GM12878 (cell line): ENCODE data around the gene CYS1. TPM values are rescaled to one million over a fixed set of nuclear protein-coding genes. Genes with fewer than 3 reads are reported as not detected.

Experiments
- ASH2L ChIP-seq: fragments of 300-600, 200-600 bp; sonication (generic); IDR thresholded peaks from 2 replicates; pipeline ENCODE4 v1.6.1; 2017; ENCODE audit warnings: low read depth, mild to moderate bottlenecking, borderline replicate concordance
- CBFB ChIP-seq: IDR thresholded peaks from 2 replicates; pipeline ENCODE4 v1.6.1; 2016; ENCODE audit warnings: antibody characterized with exemption, low read depth
- CEBPZ ChIP-seq: fragments of 150-350 bp; IDR thresholded peaks from 2 replicates; pipeline ENCODE4 v1.6.1; 2016; ENCODE audit warnings: low read depth, low read length
- EGR1 ChIP-seq, 2 experiments: IDR thresholded peaks; 1 replicate in 1 of 2; 2 replicates in 1 of 2; pipeline ENCODE4 v1.6.1; 2011 to 2012; ENCODE audit warnings: low read depth in 2 of 2, low read length in 2 of 2, borderline replicate concordance in 1 of 2, mild to moderate bottlenecking in 1 of 2, moderate library complexity in 1 of 2
- FOS ChIP-seq: IDR thresholded peaks from 3 replicates; pipeline ENCODE4 v1.6.1; 2011; ENCODE audit warnings: borderline replicate concordance; ENCODE audit not compliant: insufficient read length; ENCODE audit errors: extremely low read depth
- HCFC1 ChIP-seq: fragments of 150-350 bp; IDR thresholded peaks from 2 replicates; pipeline ENCODE4 v1.6.1; 2014; ENCODE audit warnings: low read length
- HSF1 ChIP-seq: fragments of 150-350 bp; IDR thresholded peaks from 2 replicates; pipeline ENCODE4 v1.6.1; 2014; ENCODE audit warnings: mild to moderate bottlenecking, low read depth, low read length
- IRF4 ChIP-seq: IDR thresholded peaks from 2 replicates; pipeline ENCODE4 v1.6.1; 2011; ENCODE audit warnings: low read depth, low read length
- MTA3 ChIP-seq: IDR thresholded peaks from 2 replicates; pipeline ENCODE4 v1.6.1; 2012; ENCODE audit warnings: low read length, inconsistent platforms, borderline replicate concordance
- NR2C2 ChIP-seq: IDR thresholded peaks from 2 replicates; pipeline ENCODE4 v1.6.1; 2011; ENCODE audit warnings: borderline replicate concordance, low read depth; ENCODE audit not compliant: control insufficient read depth, insufficient read length
- PAX8 ChIP-seq: fragments of 450-650 bp; IDR thresholded peaks from 2 replicates; pipeline ENCODE4 v1.6.1; 2017; ENCODE audit warnings: mild to moderate bottlenecking, moderate library complexity
- POLR2A ChIP-seq: IDR thresholded peaks from 2 replicates; pipeline ENCODE4 v1.6.1; 2011; ENCODE audit warnings: low read depth, mild to moderate bottlenecking, low read length
- POLR2AphosphoS2 ChIP-seq: IDR thresholded peaks from 2 replicates; pipeline ENCODE4 v1.6.1; 2011; ENCODE audit warnings: low read depth, mild to moderate bottlenecking, low read length, improper control_type of control experiment, moderate library complexity
- SMAD1 ChIP-seq: fragments of 450-650 bp; IDR thresholded peaks from 2 replicates; pipeline ENCODE4 v1.6.1; 2018; ENCODE audit warnings: mild to moderate bottlenecking, low read depth; ENCODE audit not compliant: partially characterized antibody
- SP1 ChIP-seq: IDR thresholded peaks from one replicate; pipeline ENCODE4 v1.6.1; 2011; ENCODE audit warnings: low read depth, low read length
- TAF1 ChIP-seq: IDR thresholded peaks from 2 replicates; pipeline ENCODE4 v1.6.1; 2011; ENCODE audit warnings: mild to moderate bottlenecking, low read depth, low read length, borderline replicate concordance
- ZBED1 ChIP-seq: IDR thresholded peaks from 2 replicates; pipeline ENCODE4 v1.6.1; 2016; ENCODE audit warnings: borderline replicate concordance
- ZNF274 ChIP-seq: IDR thresholded peaks from one replicate; pipeline ENCODE4 v1.8.0; 2011; ENCODE audit not compliant: insufficient read length, insufficient read depth
- ZNF622 ChIP-seq: fragments of 450-650 bp; IDR thresholded peaks from 2 replicates; pipeline ENCODE4 v1.6.1; 2017; ENCODE audit warnings: mild to moderate bottlenecking, inconsistent platforms
- polyA plus RNA-seq, 11 experiments: library from polyadenylated mRNA; depleted of rRNA in 4 of 11; unstranded in 6 of 11; stranded (reverse) in 5 of 11; fragments of >200 nt; fragmentation: Nextera tagmentation in 4 of 11; fragmentation: Illumina TruSeq in 1 of 11; extraction: Ambion mirVana in 4 of 11; extraction: Trizol in 1 of 11; gene quantifications; 1 replicate in 1 of 11; 2 replicates in 10 of 11; pipeline versions ENCODE4 v1.2.1 to v1.2.3, GENCODE V29; 2011 to 2016; ENCODE audit warnings: inconsistent platforms in 2 of 11, missing spikeins in 2 of 11, low read depth in 1 of 11
- total RNA-seq, 4 experiments: library from RNA; depleted of rRNA in 3 of 4; stranded (reverse); fragments of >200 nt in 3 of 4; fragmentation: Illumina TruSeq in 1 of 4; extraction: Trizol in 1 of 4; gene quantifications; 2 replicates each; pipeline versions ENCODE4 v1.2.1 to v1.2.3, GENCODE V29; 2013 to 2021
- TF ChIP-seq, protein P1 (sequence below): IDR thresholded peaks from 2 replicates; pipeline ENCODE4 v1.6.1; 2012; ENCODE audit warnings: mild to moderate bottlenecking, low read depth, low read length
- TF ChIP-seq, protein P2 (sequence below): fragments of 450-650 bp; conservative IDR thresholded peaks from 2 replicates; pipeline ENCODE4 v1.6.1; 2017; ENCODE audit warnings: mild to moderate bottlenecking, moderate library complexity

Gene CYS1
- total and polyA plus RNA-seq, 10 of the 15 experiments (the other 5 are each of a cell fraction or from before 2014, with no cell fraction given) = 0.35 to 6.4 (median 2.5) TPM

DNA sequence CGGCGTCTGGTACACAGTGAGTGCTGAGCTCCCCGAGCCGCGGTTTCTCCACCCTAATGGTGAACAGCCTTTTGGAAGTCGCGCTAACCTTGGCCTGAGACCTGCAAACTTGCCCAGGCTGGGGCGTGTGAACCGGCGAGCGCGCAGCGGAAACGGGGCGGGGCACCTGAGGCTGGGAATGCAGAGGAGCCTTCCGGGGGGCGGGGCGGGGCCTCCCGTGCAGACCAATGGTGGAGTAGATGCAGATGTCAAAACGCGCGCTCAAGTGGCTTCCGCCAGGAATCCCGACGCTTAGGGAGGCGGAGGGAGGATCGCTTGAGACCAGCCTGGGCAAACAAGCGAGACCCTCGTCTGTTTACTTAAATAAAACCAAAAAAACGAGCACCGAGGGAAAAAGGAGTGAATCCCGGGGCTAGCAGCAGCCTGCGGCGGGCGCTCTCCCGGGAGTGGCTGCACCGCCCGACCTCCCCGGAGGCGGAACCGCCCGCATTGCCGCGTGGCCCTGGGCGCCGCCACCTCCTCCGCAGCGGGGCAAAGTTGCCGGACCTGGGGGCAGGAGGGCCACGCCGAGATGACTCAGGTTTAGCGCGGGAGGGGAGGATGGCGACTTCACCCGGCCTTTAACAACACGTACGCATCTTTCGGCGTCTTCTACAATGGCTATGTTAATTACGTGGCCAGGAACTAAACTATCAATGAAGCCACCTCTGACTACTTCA is 40.1 kb upstream of the CYS1 start (continued):
- TF ChIP-seq EGR1 (IDR thresholded peaks at IDR 0.05; ENCODE audit: borderline replicate concordance in 1 of 2, low read depth in 2 of 2, low read length in 2 of 2) = peak in 1 of 2 experiments; percentile 68; a peak in 2 of 3 replicates
- TF ChIP-seq ZBED1 = no peak; the same call in 1 of the 2 replicates
- TF ChIP-seq CBFB = peak; percentile 57
- TF ChIP-seq SMAD1 = no peak
- no peak for TF ChIP-seq HSF1
- peak; percentile 58; the same call in 1 of the 2 replicates for TF ChIP-seq POLR2AphosphoS2
- TF ChIP-seq ZNF622 = no peak
- TF ChIP-seq HCFC1 = no peak; the same call in 1 of the 2 replicates
- TF ChIP-seq IRF4 = no peak
- TF ChIP-seq TAF1 = peak; percentile 71
- TF ChIP-seq FOS = no peak
- no peak for TF ChIP-seq ASH2L
- no peak; the same call in 1 of the 2 replicates for TF ChIP-seq MTA3
- TF ChIP-seq CEBPZ = no peak
- no peak for TF ChIP-seq PAX8
- TF ChIP-seq, protein P1, sequence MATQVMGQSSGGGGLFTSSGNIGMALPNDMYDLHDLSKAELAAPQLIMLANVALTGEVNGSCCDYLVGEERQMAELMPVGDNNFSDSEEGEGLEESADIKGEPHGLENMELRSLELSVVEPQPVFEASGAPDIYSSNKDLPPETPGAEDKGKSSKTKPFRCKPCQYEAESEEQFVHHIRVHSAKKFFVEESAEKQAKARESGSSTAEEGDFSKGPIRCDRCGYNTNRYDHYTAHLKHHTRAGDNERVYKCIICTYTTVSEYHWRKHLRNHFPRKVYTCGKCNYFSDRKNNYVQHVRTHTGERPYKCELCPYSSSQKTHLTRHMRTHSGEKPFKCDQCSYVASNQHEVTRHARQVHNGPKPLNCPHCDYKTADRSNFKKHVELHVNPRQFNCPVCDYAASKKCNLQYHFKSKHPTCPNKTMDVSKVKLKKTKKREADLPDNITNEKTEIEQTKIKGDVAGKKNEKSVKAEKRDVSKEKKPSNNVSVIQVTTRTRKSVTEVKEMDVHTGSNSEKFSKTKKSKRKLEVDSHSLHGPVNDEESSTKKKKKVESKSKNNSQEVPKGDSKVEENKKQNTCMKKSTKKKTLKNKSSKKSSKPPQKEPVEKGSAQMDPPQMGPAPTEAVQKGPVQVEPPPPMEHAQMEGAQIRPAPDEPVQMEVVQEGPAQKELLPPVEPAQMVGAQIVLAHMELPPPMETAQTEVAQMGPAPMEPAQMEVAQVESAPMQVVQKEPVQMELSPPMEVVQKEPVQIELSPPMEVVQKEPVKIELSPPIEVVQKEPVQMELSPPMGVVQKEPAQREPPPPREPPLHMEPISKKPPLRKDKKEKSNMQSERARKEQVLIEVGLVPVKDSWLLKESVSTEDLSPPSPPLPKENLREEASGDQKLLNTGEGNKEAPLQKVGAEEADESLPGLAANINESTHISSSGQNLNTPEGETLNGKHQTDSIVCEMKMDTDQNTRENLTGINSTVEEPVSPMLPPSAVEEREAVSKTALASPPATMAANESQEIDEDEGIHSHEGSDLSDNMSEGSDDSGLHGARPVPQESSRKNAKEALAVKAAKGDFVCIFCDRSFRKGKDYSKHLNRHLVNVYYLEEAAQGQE = no peak
- TF ChIP-seq SP1 = peak; percentile 34
- TF ChIP-seq, protein P2, sequence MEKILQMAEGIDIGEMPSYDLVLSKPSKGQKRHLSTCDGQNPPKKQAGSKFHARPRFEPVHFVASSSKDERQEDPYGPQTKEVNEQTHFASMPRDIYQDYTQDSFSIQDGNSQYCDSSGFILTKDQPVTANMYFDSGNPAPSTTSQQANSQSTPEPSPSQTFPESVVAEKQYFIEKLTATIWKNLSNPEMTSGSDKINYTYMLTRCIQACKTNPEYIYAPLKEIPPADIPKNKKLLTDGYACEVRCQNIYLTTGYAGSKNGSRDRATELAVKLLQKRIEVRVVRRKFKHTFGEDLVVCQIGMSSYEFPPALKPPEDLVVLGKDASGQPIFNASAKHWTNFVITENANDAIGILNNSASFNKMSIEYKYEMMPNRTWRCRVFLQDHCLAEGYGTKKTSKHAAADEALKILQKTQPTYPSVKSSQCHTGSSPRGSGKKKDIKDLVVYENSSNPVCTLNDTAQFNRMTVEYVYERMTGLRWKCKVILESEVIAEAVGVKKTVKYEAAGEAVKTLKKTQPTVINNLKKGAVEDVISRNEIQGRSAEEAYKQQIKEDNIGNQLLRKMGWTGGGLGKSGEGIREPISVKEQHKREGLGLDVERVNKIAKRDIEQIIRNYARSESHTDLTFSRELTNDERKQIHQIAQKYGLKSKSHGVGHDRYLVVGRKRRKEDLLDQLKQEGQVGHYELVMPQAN = peak; percentile 95
- TF ChIP-seq POLR2A = peak; percentile 90
- no peak for TF ChIP-seq ZNF274
- no peak for TF ChIP-seq NR2C2
